ENCODE results near the gene WDR73. TPM values are rescaled to one million over a fixed set of nuclear protein-coding genes. Genes with fewer than 3 reads are reported as not detected.

Gene WDR73
- total RNA-seq, 1 experiment from 2014 or later, result 29.5 TPM

DNA sequence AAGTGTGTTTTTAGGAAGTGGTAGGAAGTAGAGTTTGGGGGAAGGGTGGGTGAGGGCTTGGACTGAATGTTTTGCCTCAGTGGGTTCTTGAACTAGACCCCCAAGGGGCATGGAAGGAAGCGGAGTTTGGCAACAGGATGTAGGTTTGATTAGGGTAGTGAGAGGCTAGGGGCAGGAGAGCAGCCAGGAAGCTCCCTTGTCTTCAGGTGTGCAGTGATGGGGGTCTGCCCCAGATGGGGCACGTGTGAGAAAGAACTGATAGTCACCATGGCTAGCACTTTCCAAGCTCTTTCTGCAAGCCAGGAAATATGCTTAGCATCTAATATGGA, 48.6 kb downstream of the WDR73 start:
- 0 out of 2 replicates have a peak, but pooled peaks cover 4% of the 10 kb centered on the region for H3K79me2 ChIP-seq (ENCODE audit: low read depth)
- H4K20me1 ChIP-seq (ENCODE audit: insufficient read depth), result no peaks in the 10 kb centered on the region
- DNase-seq, result no peak
- H3K9me3 ChIP-seq (ENCODE audit: insufficient read depth, low read depth), result no peaks in the 10 kb centered on the region
- ChIA-PET CTCF (no interaction called here), POLR2A (ENCODE audit: unreplicated experiment) (no interaction called here)
- TF ChIP-seq, protein P1, sequence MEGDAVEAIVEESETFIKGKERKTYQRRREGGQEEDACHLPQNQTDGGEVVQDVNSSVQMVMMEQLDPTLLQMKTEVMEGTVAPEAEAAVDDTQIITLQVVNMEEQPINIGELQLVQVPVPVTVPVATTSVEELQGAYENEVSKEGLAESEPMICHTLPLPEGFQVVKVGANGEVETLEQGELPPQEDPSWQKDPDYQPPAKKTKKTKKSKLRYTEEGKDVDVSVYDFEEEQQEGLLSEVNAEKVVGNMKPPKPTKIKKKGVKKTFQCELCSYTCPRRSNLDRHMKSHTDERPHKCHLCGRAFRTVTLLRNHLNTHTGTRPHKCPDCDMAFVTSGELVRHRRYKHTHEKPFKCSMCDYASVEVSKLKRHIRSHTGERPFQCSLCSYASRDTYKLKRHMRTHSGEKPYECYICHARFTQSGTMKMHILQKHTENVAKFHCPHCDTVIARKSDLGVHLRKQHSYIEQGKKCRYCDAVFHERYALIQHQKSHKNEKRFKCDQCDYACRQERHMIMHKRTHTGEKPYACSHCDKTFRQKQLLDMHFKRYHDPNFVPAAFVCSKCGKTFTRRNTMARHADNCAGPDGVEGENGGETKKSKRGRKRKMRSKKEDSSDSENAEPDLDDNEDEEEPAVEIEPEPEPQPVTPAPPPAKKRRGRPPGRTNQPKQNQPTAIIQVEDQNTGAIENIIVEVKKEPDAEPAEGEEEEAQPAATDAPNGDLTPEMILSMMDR (conservative IDR thresholded peaks at IDR 0.05), result no peak
- TF ChIP-seq EZH2 (IDR thresholded peaks at IDR 0.05; ENCODE audit: low read depth), result no peak
- H3K36me3 ChIP-seq (ENCODE audit: low read depth), result no peaks in the 10 kb centered on the region
- H3K4me2 ChIP-seq, result no peak overlapping the region
- intact Hi-C loops (cut with micrococcal nuclease; ENCODE audit: unreplicated experiment), result no loop called here
- H3K27me3 ChIP-seq (ENCODE audit: insufficient read depth, low read depth), result no peaks in the 10 kb centered on the region
- BruUV-seq (replicated peaks), result no TSS peak
- peaks cover 1% of the 10 kb centered on the region; the same call in 1 of the 2 replicates for H3F3A ChIP-seq (ENCODE audit: insufficient read depth, low read depth)
- no peak overlapping the region for H3K27ac ChIP-seq
- H2AFZ ChIP-seq, result no peak overlapping the region
- H3K4me1 ChIP-seq (replicated peaks; ENCODE audit: insufficient read depth), result peaks cover 6% of the 10 kb centered on the region
- H3K4me3 ChIP-seq, result no peak overlapping the region
- H3K9me2 ChIP-seq (ENCODE audit: insufficient read depth), result no peaks in the 10 kb centered on the region

DNA sequence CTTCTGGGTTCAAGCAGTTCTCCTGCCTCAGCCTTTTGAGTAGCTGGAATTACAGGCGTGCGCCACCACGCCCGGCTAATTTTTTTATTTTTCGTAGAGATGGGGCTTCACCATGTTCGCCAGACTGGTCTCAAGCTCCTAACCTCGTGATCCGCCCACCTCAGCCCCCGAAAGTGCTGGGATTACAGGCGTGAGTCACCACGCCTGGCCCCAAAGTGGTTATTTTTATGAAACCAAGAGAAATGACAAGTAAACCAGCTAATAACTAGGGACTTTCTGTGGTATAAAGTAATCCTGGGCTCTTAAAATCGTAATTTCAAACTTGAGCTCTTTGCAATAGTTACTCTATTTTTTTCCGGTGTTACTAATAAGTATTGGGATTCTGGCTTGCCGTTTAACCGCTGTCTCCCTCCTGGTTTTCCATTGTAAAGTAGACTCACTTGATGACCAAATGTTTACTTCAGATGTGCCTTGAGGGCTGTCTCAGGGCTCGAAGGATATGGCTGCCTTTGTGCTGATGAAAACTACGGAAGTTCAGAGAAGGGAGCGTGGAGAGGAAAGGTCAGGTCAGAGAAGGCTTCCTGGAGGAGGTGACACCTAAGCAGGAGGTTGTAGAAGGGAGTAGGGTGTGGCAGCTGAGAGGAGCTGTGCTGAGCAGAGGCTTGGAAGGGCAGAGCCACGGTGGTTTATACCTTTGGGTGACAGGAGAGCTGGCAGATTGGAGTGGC, 49.1 kb downstream of the WDR73 start:
- Histone ChIP-seq H4K20me1 (ENCODE audit: insufficient read depth) (no peaks in the 10 kb centered on the region), H3K36me3 (ENCODE audit: low read depth) (no peaks in the 10 kb centered on the region), H3K9me3 (ENCODE audit: insufficient read depth, low read depth) (no peaks in the 10 kb centered on the region), H2AFZ (no peak overlapping the region), H3K79me2 (ENCODE audit: low read depth) (0 out of 2 replicates have a peak, but pooled peaks cover 4% of the 10 kb centered on the region), H3F3A (ENCODE audit: insufficient read depth, low read depth) (peaks cover 4% of the 10 kb centered on the region; the same call in 1 of the 2 replicates), H3K4me1 (replicated peaks; ENCODE audit: insufficient read depth) (peaks cover 6% of the 10 kb centered on the region), H3K27me3 (ENCODE audit: insufficient read depth, low read depth) (no peaks in the 10 kb centered on the region), H3K4me3 (no peak overlapping the region), H3K9me2 (ENCODE audit: insufficient read depth) (no peaks in the 10 kb centered on the region), H3K4me2 (no peak overlapping the region), H3K27ac (no peak overlapping the region)
- ChIA-PET CTCF (no interaction called here), POLR2A (ENCODE audit: unreplicated experiment) (no interaction called here)
- TF ChIP-seq, protein P1 (conservative IDR thresholded peaks at IDR 0.05), result no peak
- no peak for TF ChIP-seq EZH2 (IDR thresholded peaks at IDR 0.05; ENCODE audit: low read depth)
- intact Hi-C loops (cut with micrococcal nuclease; ENCODE audit: unreplicated experiment), result loop anchor here (5.0 kb wide), 3 partner anchors 112 to 377 kb away; partner anchors contain the start of genes PDE8A and SEC11A
- no TSS peak for BruUV-seq (replicated peaks)
- DNase-seq, result no peak

DNA sequence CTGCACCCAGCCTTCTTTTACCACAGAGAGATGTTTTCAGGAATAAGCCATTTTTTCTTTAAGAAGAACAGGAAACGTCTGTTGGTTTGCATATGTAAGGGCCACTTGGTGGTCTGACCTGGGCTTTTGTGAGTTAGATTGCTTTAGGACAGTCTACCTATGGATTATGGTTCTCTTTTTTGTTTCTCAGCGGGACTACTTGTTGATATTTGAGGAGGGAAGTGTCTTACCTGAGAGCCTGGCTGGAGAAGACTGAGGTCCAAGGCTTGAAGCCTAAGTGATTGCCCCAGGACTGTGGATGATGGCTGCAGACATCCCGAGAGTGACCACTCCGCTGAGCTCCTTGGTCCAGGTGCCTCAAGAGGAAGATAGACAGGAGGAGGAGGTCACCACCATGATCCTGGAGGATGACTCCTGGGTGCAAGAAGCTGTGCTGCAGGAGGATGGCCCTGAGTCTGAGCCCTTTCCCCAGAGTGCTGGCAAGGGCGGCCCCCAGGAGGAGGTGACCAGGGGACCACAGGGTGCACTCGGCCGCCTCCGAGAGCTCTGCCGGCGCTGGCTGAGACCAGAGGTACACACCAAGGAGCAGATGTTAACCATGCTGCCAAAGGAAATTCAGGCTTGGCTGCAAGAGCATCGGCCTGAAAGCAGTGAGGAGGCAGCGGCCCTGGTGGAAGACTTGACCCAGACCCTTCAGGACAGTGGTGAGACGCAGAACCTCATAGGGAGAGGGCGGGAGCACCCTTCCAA, 50.3 kb downstream of the WDR73 start:
- Histone ChIP-seq H3K9me2 (ENCODE audit: insufficient read depth) (no peaks in the 10 kb centered on the region), H3K9me3 (ENCODE audit: insufficient read depth, low read depth) (no peaks in the 10 kb centered on the region), H3K36me3 (ENCODE audit: low read depth) (no peaks in the 10 kb centered on the region), H3K4me1 (replicated peaks; ENCODE audit: insufficient read depth) (peaks cover 6% of the 10 kb centered on the region), H2AFZ (no peak overlapping the region), H3K4me3 (no peak overlapping the region), H4K20me1 (ENCODE audit: insufficient read depth) (no peaks in the 10 kb centered on the region), H3K27me3 (ENCODE audit: insufficient read depth, low read depth) (no peaks in the 10 kb centered on the region), H3K27ac (no peak overlapping the region), H3K4me2 (no peak overlapping the region), H3F3A (ENCODE audit: insufficient read depth, low read depth) (peaks cover 13% of the 10 kb centered on the region; the same call in 1 of the 2 replicates), H3K79me2 (ENCODE audit: low read depth) (0 out of 2 replicates have a peak, but pooled peaks cover 4% of the 10 kb centered on the region)
- no TSS peak for BruUV-seq (replicated peaks)
- intact Hi-C loops (cut with micrococcal nuclease; ENCODE audit: unreplicated experiment), result loop anchor here (5.0 kb wide), 3 partner anchors 113 to 378 kb away; partner anchors contain the start of genes PDE8A and SEC11A
- no peak for DNase-seq
- POLR2A ChIA-PET (ENCODE audit: unreplicated experiment), result no interaction called here
- TF ChIP-seq, protein P1 (conservative IDR thresholded peaks at IDR 0.05), result no peak
- no peak for TF ChIP-seq EZH2 (IDR thresholded peaks at IDR 0.05; ENCODE audit: low read depth)
- CTCF ChIA-PET, result no interaction called here
